Left colon (tissue), 2 donors: ENCODE data around the gene BCAS3. TPM values are rescaled to one million over a fixed set of nuclear protein-coding genes. Genes with fewer than 3 reads are reported as not detected.

Experiments
- ATAC-seq: fragments of 200-7000 bp; cut with Tn5 transposase; one replicate; pipeline ENCODE4 v1.9.1; 2020; ENCODE audit warnings: mild to moderate bottlenecking, moderate library complexity
- DNase-seq, 2 donors: peaks; one replicate each; pipeline ENCODE4 v3.0.0-alpha.2; 2020
- intact Hi-C, 2 donors: fragments of 100-400 bp; cut with DNase I in 1 of 2; cut with micrococcal nuclease in 1 of 2; formaldehyde crosslinking; loops; one replicate each; pipeline versions ENCODE4 v1.11.2 to v1.14.0; 2022; cut with DNase I, micrococcal nuclease
- long read RNA-seq: library from polyadenylated mRNA; unstranded; transcript quantifications from one replicate; pipeline ENCODE4 v2.0.0, GENCODE V29; 2021
- total RNA-seq, 2 donors: library from RNA; stranded (reverse); fragmentation: NEBNext Ultra II Directional; extraction: Animal tissue kit (Norgen Biotek cat#: 25700); gene quantifications; one replicate each; pipeline ENCODE4 v1.2.1, GENCODE V29; 2021
- donor health status: DM: no; HTN: no; CAD: no.
- donor health status: DM: yes; HTN: yes; CAD: no.

The BCAS3 gene
- 10 to 100 TPM; 19.9 to 20.2 TPM for total RNA-seq
- long read RNA-seq, full-length matches to known transcripts: 1 of 6 reads
- long read RNA-seq, partial matches to known transcripts: 3 of 6 reads
- long read RNA-seq, other reads (novel, unspliced or antisense): 2 of 6 reads

DNA sequence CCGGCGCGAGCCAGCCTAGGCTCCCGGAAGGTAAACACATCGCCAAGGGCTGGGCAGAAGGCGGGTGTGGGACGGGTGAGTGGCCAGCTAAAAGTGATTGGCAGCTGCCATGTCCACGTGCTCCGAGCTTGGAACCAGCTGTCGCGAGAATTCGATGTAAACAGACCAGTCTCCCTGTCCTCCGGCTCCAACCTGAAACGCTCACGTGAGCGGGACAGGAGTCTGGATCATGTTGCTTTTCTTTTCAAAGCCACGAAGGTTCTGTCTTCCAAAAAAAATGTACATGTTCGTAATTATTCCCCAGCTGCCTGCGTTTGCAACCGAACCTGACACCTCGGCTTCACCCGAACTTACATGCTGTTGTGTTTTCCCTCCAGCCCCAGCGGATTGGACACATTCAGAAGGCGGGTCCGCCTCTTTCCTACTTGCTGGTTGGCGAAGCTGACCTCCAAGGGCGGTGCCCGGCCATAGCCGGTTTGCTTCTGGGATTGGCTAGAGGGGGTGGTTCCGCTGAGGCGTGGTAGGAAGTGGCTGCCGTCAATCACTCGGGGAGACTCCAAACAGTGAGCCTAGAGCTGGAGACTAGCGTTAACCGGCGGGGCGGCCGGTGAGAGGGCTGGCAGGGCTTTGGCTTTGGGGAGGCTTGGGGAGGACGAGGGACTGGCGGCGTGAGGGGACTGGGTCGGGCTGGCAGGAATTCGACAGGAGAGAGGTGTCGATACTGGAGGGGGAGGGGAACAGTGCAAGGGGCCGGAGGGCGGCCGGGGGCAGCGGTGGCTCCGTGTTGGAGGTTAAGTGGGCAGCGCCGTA, at the start of gene BCAS3:
TSS of gene BCAS3 (plus strand) at position 544 of the 810 bp plus-strand sequence.
- intact Hi-C loops: no loop called here
- DNase-seq: peak; percentile 97 to 99
- peak; percentile 94 for ATAC-seq

DNA sequence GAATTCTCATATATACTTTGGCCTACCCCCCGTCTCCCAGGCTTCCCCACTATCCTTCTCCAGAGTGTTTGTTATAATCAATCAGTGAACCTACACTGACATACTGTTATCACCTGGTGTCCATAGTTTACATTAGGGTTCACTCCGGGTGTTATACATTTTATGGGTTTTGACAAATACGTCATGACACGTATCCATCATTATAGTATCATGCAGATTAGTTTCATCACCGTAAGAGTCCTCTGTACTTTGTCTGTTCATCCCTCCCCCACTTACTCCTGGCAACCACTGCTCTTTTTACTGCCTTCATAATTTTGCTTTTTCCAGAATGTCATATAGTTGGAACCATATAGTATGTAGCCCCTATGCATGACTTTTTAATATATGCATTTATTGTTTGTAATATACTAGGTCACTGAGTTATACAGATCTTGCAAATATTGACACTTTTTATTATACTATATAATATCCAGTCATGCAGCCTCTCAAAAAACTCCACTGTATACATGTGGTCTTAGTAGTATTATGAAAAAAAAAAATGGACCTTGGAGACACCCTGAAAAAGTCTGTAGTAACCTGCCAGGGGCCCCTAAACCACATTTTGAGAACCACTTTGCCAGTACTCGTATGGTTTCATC, 49.3 kb upstream of the BCAS3 start:
- DNase-seq (no peak), ATAC-seq (peak; percentile 78)
- intact Hi-C loops: no loop called here

DNA sequence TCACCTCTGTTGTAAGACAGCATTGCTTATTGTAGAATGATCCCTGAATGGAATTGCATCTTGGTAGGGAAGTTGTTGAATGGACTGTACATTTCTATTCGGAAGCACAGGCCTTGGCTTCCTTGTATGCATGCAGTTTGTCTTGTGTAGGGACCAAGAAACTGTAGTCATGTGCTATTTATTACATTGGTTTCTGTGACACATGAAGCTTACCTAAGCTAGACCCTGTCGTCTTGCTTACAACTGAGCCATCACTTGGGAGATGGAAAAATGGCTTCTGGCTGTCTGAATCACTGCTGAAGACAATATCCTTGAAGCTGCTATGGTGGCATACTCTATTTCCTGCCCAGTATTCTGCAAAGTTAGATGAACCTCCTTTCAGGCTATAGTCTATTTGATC, 48.5 kb upstream of the BCAS3 start:
- no peak for ATAC-seq

DNA sequence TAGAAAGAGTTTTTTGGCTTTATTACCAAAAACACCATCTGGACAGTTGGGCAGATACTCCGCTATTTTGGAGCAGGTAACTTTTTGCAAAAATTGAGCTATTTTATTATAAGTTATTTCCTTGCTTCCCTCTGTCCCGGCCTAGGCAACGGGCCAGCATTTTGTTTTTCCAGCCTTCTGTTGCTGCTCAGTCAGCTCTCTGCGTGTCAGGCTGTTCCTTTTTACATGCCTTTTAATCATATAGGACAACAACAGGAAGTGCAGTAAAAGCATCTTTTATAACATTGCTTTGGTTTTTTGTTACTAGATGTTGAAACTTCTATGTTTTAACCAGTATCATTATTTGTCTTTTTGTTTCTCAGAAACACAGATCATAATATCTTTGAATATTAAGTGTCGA, 47.3 kb upstream of the BCAS3 start:
- DNase-seq: no peak
- intact Hi-C loops: no loop called here
- ATAC-seq: no peak

More for the DNA sequence above, 48.5 kb upstream of the BCAS3 start:
- intact Hi-C loops: no loop called here
- no peak for DNase-seq

DNA sequence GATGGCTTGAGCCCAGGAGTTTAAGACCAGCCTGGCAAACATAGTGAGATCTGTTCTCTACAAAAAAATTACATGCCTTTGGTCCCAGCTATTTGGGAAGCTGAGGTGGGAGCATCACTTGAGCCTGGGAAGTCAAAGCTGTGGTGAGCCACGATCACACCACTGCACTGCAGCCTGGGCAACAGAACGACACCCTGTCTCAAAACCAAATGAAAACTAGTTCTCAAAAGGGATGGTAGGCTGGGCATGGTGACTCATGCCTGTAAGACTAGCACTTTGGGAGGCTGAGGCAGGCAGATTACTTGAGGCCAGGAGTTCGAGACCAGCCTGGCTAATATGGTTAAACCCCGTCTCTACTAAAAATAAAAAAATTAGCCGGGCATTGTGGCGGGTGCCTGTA, 46.5 kb upstream of the BCAS3 start:
- no peak for ATAC-seq
- no peak for DNase-seq
- intact Hi-C loops: no loop called here

DNA sequence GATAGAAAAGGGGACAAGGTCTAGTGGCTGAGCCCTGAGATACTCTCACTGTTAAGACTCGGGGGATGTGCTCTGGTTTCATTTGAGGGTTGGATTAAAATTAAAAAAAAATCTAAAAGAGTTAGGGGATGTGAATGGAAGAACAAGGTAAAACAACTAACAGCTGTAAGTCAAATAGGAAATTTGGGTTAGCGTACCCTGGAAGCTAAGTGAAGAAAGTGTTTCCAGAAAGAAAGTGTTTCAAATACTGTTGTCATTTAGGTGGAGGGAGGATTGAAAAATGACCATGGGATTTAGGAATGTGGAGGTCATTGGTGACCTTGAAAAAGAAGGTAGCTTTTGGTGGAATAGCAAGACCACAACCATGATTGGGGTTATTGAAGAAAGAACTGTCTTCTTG, 40.0 kb upstream of the BCAS3 start:
- DNase-seq: no peak
- intact Hi-C loops: loop anchor here in 1 of 2 donors (1.0 kb wide), 1 partner anchor 60 kb away; no protein-coding TSS in a partner anchor
- ATAC-seq: no peak

DNA sequence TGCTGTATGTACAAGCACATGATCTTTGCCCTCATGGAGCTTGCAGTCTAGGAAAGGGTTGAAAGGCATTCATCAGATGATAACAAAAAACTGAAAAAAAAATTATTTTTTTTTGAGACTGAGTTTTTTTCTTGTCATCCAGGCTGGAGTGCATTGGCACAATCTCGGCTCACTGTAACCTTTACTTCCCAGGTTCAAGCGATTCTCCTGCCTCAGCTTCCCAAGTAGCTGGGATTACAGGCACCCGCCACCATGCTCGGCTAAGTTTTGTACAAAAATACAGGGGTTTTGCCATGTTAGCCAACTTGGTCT, 38.7 kb upstream of the BCAS3 start:
- intact Hi-C loops: no loop called here
- ATAC-seq: no peak

DNA sequence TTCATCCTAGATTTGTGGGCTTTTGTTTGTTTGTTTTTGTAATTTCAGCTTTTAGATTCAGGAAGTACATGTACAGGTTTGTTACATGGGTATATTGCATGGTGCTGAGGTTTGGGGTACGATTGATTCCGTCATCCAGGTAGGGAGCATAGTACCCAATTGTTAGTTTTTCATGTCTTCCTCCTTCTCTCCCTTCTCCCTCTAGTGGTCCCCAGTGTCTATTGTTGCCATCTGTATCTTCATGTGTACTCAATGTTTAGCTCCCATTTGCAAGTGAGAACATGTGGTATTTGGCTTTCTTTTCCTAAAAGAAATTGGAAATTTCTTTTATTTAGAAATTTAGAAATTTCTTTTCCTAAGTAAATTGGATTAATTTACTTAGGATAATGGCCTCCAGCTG, 37.1 kb upstream of the BCAS3 start:
- no peak for ATAC-seq
- DNase-seq: no peak
- intact Hi-C loops: no loop called here

More for the DNA sequence above, 38.7 kb upstream of the BCAS3 start:
- DNase-seq: no peak

DNA sequence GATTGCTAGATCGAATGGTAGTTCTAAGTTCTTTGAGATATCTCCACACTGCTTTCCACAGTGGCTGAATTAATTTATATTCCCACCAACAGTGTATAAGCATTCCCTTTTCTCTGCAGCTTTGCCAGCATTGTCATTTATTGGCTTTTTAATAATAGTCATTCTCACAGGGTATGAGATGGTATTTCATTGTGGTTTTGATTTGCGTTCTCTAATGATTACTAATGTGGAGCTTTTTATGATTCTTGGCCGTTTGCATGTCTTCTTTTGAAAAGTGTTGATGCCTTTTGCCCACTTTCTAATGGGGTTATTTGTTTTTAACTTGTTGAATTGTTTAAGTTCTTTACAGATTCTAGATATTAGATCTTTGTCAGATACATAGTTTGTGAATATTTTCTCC, 36.5 kb upstream of the BCAS3 start:
- ATAC-seq (no peak), DNase-seq (no peak)
- intact Hi-C loops: no loop called here

DNA sequence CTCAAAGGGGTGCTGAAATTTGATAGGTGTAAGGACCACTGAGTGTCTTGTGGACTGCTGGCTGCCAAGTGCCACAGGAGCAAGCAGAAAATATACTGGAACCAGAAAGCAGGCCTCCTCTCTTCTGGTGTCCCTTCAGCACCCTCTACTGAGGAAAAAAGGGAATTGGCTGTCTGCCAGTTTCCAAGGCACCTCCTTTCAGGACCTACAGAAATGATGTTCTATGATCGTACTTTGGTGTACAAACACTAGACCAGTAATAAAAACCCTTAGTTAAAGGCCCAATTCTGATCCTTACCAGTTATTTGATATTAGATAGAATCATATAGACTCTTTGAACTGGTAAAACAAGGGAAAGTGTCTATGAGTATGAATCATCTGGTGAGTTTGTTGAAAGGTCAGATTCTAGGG, 35.8 kb upstream of the BCAS3 start:
- DNase-seq: peak; percentile 55 to 62
- peak; percentile 87 for ATAC-seq
- intact Hi-C loops: no loop called here

DNA sequence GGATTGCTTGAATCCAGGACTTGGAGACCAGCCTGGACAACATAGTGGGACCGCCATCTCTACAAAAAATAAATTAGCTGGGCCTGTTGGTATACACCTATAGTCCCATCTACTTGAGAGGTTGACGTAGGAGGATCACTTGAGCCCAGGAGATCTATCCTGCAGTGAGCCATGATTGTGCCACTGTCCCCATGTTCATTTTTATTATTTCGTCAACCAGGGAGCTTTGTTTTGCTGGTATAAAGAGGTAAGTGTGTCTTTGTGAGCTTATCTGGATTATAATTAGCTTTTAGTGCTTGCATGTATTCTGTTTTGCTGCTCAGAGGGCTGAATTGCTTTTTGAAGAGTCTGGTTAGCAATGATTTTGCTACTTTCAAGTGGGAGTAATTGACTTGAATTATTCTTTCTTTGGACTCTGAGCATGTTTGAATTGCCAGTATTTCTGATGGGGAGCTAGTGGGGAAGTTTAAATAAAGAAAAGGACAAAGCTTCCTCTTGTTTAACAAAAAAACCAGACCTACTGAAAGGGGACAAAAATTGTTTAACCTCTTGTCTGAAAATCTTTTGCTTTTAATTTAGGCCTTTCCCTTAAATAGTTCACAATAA, 31.6 kb upstream of the BCAS3 start:
- no peak for ATAC-seq
- intact Hi-C loops: no loop called here
- DNase-seq: no peak

DNA sequence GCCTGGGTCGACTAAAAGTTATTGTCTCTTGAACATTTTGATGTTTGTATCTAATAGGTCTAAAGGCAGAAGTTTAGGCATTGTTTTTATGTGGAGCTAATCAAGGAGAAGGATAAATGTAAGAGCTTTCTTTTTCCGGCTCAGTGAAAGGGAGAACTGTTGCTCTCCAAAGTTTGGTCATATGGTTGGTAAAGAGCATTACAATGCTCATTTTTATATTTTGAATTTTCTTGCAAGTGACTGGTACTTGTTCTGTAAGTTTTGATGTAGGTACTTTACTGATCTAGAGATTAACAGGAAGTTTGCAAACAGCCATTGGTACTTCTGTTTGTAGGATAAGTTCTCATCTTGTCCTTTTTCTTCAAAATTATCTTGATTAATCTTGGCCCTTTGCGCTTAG, 30.9 kb upstream of the BCAS3 start:
- DNase-seq (no peak), ATAC-seq (no peak)
- intact Hi-C loops: no loop called here

DNA sequence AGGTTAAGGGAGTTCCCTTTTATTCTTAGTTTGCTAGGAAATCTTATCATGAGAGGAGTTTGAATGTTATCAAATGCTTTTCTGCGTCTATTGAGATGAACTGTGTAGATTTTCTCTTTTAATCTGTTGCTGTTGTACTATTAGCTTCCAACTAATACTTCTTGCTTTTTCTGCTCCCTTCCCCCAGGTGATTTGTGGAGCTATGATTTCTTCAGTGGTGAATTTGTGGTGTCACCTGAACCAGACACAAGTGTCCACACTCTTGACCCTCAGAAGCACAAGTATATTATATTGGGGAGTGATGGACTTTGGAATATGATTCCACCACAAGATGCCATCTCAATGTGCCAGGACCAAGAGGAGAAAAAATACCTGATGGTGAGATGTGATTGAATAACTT, 29.9 kb upstream of the BCAS3 start:
- DNase-seq (no peak), ATAC-seq (no peak)
- intact Hi-C loops: no loop called here

DNA sequence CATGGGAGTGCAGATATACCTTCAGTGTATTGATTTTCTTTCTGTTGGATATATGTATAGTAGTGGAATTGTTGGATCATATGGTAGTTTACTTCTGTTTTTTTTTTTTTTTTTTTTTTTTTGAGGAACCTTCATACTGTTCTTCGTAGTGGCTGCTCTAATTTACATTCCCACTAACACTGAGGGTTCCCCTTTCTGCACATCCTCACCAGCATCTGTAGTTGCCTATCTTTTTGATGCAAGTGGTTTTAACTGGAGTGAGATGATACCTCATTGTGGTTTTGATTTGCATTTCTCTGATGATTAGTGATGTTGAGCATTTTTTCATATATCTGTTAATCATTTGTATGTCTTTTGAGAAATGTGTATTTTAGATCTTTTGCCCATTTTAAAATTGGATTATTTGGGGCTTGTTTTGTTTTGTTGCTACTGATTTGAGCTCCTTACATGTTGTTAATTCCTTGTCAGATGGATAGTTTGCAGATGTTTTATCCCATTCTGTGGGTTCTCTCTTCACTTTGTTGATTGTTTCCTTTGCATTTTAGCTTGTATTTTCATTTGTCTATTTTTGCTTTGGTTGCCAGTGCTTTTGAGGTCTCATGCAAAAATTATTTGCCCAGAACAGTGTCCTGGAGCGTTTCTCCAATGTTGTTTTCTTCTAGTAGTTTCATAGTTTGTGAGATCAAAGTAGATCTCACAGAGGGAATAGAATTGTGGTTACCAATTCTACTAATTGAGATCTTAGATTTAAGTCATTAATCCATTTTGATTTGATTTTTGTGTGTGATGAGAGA, 25.0 kb upstream of the BCAS3 start:
- intact Hi-C loops: no loop called here
- ATAC-seq (no peak), DNase-seq (no peak)

DNA sequence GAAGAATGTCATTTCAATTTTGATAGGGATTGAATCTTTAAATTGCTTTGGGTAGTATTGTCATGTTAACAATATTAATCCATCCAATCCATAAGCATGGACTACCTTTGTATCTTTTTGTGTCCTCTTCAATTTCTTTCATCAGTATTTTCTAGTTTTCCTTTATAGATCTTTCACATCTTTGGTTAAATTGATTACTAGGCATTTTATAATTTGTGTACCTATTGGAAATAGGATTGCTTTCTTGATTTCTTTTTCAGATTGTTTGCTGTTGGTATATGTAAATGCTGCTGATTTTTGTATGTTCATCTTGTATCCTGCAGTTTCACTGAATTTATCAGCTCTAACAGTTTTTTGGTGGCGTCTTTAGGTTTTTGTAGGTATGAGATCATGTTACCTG, 24.1 kb upstream of the BCAS3 start:
- DNase-seq (no peak), ATAC-seq (no peak)
- intact Hi-C loops: no loop called here

DNA sequence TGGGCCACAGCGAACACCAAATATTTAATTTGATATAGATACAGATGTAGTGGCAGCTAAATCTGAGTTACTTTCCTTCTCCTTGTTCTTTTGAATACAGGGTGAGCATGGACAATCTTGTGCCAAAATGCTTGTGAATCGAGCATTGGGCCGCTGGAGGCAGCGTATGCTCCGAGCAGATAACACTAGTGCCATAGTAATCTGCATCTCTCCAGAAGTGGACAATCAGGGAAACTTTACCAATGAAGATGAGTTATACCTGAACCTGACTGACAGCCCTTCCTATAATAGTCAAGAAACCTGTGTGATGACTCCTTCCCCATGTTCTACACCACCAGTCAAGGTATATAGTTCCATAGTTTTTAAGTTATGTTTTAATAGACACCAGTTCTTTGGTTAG, 21.2 kb upstream of the BCAS3 start:
- DNase-seq: no peak
- ATAC-seq: no peak
- intact Hi-C loops: no loop called here

DNA sequence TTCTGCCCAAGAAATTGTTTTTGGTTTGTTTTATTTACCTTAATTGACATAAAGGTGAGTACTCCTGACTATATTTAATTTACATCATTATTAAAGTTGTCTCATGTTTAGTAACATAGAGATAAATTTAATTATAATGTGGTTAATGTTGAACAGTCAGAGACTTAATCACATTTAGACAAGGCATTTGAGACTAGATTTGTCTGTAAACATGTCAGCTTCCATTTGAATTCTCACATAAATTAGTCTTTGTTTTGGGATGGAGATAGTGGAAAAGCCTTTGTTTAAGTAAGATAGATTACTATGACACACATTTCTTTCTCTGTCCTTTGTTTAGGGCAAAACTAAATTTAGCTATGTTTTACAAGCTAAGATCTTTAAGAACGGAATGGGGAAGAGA, 18.5 kb upstream of the BCAS3 start:
- ATAC-seq (no peak), DNase-seq (no peak)
- intact Hi-C loops: no loop called here

DNA sequence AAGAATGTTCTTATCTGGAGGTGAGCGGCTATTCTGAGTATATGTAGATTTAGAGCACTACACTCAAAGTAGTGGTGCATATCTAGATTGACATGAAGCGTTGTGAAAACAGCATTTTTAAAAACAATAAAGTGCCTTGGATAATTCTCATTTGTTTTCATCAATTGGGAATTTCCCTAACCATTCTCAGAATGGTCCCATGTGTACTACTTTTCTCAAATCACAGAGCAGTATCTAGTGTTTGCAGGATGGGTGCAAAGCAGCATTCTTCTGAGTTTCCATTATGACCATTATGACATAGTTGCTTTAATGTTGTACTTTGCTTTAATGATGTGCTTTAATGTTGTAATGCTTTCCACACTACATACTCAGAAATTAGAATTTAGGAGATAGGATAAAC, 16.2 kb upstream of the BCAS3 start:
- intact Hi-C loops: no loop called here
- no peak for ATAC-seq
- no peak for DNase-seq

DNA sequence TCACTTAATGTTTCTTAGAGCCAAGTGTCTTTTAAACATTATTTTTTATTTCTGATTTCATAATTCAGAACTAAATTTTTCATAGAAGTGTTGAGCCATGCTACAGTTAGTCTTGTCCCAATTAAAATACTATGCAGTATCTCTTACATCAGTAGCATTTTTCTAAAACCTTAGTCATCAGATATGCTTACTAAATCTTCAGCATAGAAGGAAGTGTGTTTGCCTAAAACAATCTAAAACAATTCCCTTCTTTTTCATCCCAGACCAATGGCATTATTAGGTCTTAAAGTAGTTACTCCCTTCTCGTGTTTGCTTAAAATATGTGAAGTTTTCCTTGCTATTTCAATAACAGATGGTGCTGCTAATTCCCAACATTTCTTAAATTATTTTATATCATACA, 13.6 kb upstream of the BCAS3 start:
- intact Hi-C loops: no loop called here
- DNase-seq (no peak), ATAC-seq (no peak)
